Activated naive CD8-positive, alpha-beta T cell (primary cell): Measurements from ENCODE around the gene TMEM132E.
A peak's percentile ranks its signal among the peaks of the same experiment; 100 is the strongest.
"Not testable (repeated sequence)": the region's sequence is repeated elsewhere in the genome, so short reads cannot be mapped to it uniquely, and the experiment has no call there.

Experiments used
- H3K27ac Mint-ChIP-seq: one replicate; pipeline ENCODE4 v1.8.0; 2021; ENCODE audit warnings: mixed read lengths
- H3K27me3 Mint-ChIP-seq: one replicate; pipeline ENCODE4 v1.8.0; 2021; ENCODE audit warnings: mixed read lengths
- H3K36me3 Mint-ChIP-seq: one replicate; pipeline ENCODE4 v1.8.0; 2021; ENCODE audit warnings: mixed read lengths
- H3K4me1 Mint-ChIP-seq: one replicate; pipeline ENCODE4 v1.8.0; 2021; ENCODE audit warnings: low read depth, mixed read lengths
- H3K4me3 Mint-ChIP-seq: one replicate; pipeline ENCODE4 v1.8.0; 2021; ENCODE audit warnings: mild to moderate bottlenecking, mixed read lengths
- H3K9me3 Mint-ChIP-seq: one replicate; pipeline ENCODE4 v1.8.0; 2021; ENCODE audit warnings: low read depth, mixed read lengths

The TMEM132E gene, protein sequence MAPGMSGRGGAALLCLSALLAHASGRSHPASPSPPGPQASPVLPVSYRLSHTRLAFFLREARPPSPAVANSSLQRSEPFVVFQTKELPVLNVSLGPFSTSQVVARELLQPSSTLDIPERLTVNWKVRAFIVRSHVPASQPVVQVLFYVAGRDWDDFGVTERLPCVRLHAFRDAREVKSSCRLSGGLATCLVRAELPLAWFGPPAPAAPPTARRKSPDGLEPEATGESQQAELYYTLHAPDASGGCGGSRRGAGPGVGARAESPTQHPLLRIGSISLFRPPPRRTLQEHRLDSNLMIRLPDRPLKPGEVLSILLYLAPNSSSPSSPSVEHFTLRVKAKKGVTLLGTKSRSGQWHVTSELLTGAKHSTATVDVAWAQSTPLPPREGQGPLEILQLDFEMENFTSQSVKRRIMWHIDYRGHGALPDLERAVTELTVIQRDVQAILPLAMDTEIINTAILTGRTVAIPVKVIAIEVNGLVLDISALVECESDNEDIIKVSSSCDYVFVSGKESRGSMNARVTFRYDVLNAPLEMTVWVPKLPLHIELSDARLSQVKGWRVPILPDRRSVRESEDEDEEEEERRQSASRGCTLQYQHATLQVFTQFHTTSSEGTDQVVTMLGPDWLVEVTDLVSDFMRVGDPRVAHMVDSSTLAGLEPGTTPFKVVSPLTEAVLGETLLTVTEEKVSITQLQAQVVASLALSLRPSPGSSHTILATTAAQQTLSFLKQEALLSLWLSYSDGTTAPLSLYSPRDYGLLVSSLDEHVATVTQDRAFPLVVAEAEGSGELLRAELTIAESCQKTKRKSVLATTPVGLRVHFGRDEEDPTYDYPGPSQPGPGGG (N-terminal part only)

GRCh38 chr17:34579017-34579946, at the start of gene TMEM132E:
TMEM132E (plus strand) TSS chr17:34579582; CDS start chr17:34581077, 1,495 bp downstream.
- Mint-ChIP-seq H3K9me3 (no peaks in the 10 kb centered on the region), H3K36me3 (no peaks in the 10 kb centered on the region), H3K27me3 (peaks cover 49% of the 10 kb centered on the region), H3K27ac (no peak within 1 kb of the TSS), H3K4me1 (peaks cover 14% of the 10 kb centered on the region), H3K4me3 (peak within 1 kb of the TSS; percentile 86)

GRCh38 chr17:34530918-34531317, 48.5 kb upstream of the TMEM132E start:
- Mint-ChIP-seq H3K9me3 (no peaks in the 10 kb centered on the region), H3K36me3 (no peaks in the 10 kb centered on the region), H3K27ac (no peak overlapping the region), H3K4me1 (no peaks in the 10 kb centered on the region), H3K27me3 (peaks cover 33% of the 10 kb centered on the region), H3K4me3 (no peak overlapping the region)

DNA sequence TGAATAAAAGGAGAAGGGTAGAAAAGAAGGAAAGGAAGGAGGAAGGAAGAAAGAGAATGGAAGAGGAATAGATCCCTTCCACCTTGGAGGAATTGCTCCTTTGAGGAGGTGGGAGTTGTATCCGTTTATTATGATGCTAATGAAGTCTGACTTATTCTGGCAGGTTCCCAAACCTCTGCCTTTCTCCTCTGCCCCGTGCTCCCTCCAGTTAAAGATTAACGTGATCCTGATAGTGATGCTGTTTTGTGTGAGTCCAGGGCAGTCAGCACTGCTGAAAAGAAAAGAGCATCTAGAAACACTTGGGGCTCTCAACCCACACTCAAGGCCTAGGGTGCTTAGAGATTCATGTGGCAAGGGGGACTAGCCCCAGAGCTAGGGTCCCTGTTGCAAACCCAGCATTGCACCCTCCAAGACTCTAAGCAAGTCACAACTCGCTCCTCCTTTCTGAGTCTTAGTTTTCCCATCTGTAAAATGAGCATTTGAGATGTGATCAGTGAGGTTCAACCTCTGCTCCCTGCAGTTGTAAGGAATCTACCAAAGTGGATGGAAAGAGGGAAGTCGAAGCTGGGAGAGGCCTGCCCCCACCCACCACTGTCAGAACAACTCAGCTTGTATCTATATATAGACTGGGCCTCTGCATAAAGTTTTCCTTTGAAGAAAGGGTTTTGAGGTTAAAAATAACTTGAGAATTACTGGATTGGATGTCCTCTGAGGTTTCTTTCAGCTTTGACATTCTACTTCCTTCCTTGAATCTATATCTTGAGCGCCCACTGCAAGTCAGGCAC, 46.9 kb upstream of the TMEM132E start:
- no peaks in the 10 kb centered on the region for H3K36me3 Mint-ChIP-seq
- H3K4me3 Mint-ChIP-seq = no peak overlapping the region
- peaks cover 41% of the 10 kb centered on the region for H3K27me3 Mint-ChIP-seq

GRCh38 chr17:34533806-34534527, 45.4 kb upstream of the TMEM132E start:
- Mint-ChIP-seq H3K27me3 (peaks cover 32% of the 10 kb centered on the region), H3K4me1 (no peaks in the 10 kb centered on the region), H3K4me3 (no peak overlapping the region), H3K27ac (no peak overlapping the region), H3K9me3 (no peaks in the 10 kb centered on the region), H3K36me3 (no peaks in the 10 kb centered on the region)

More for the DNA sequence above, 46.9 kb upstream of the TMEM132E start:
- Mint-ChIP-seq H3K9me3 (no peaks in the 10 kb centered on the region), H3K27ac (no peak overlapping the region), H3K4me1 (no peaks in the 10 kb centered on the region)

GRCh38 chr17:34537445-34537844, 41.9 kb upstream of the TMEM132E start:
- no peaks in the 10 kb centered on the region for H3K4me1 Mint-ChIP-seq
- H3K27ac Mint-ChIP-seq = no peak overlapping the region
- H3K4me3 Mint-ChIP-seq = no peak overlapping the region
- peaks cover 32% of the 10 kb centered on the region for H3K27me3 Mint-ChIP-seq
- no peaks in the 10 kb centered on the region for H3K36me3 Mint-ChIP-seq
- no peaks in the 10 kb centered on the region for H3K9me3 Mint-ChIP-seq

GRCh38 chr17:34538582-34538981, 40.8 kb upstream of the TMEM132E start:
- H3K27me3 Mint-ChIP-seq = peaks cover 30% of the 10 kb centered on the region
- not testable (repeated sequence) for H3K4me1 Mint-ChIP-seq, H3K36me3 Mint-ChIP-seq, H3K9me3 Mint-ChIP-seq, H3K27ac Mint-ChIP-seq, H3K4me3 Mint-ChIP-seq

GRCh38 chr17:34539881-34540280, 39.5 kb upstream of the TMEM132E start:
- peaks cover 26% of the 10 kb centered on the region for H3K27me3 Mint-ChIP-seq
- no peak overlapping the region for H3K4me3 Mint-ChIP-seq
- no peaks in the 10 kb centered on the region for H3K4me1 Mint-ChIP-seq
- H3K36me3 Mint-ChIP-seq = no peaks in the 10 kb centered on the region
- H3K27ac Mint-ChIP-seq = no peak overlapping the region
- H3K9me3 Mint-ChIP-seq = no peaks in the 10 kb centered on the region

- peaks cover 16% of the 10 kb centered on the region for H3K27me3 Mint-ChIP-seq
- no peak overlapping the region for H3K27ac Mint-ChIP-seq
- no peaks in the 10 kb centered on the region for H3K36me3 Mint-ChIP-seq
- no peaks in the 10 kb centered on the region for H3K9me3 Mint-ChIP-seq
- H3K4me3 Mint-ChIP-seq = no peak overlapping the region
- H3K4me1 Mint-ChIP-seq = no peaks in the 10 kb centered on the region
Measured at GRCh38 chr17:34542700-34543336, 36.6 kb upstream of the TMEM132E start.

DNA sequence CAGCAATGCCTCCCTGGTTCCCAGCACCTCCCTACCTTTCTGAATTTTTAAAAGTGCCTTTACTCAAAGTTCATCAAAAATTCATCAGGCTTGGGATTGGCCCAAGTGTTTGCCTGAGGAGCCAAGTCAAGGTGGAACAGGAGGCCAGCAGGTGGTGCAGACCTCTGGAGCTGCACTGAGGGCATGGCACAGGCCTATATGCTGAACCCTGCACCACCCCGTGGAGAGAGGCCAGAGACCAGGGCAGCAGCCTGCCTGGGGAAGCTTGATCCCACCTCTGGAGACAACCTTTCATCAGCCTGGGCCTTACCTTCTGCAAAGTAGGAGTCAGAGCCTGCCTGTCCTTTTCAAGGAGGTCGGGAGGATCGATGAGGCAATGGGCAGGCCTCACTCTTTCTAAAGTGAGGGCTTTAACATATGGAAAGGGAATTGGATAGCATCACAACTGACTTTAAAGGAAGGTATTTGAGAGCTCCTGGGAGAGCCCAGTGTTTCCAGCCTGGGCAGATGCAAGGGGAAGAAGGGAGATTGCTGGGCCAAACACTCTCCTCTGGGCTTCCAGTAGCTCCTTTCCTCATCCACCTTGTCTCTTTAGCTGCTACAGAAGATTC, 31.8 kb upstream of the TMEM132E start:
- Mint-ChIP-seq H3K4me1 (no peaks in the 10 kb centered on the region), H3K27ac (no peak overlapping the region), H3K27me3 (peaks cover 17% of the 10 kb centered on the region), H3K36me3 (no peaks in the 10 kb centered on the region), H3K9me3 (no peaks in the 10 kb centered on the region), H3K4me3 (no peak overlapping the region)

GRCh38 chr17:34549966-34550365, 29.4 kb upstream of the TMEM132E start:
- Mint-ChIP-seq H3K4me3 (no peak overlapping the region), H3K27ac (no peak overlapping the region), H3K4me1 (no peaks in the 10 kb centered on the region), H3K9me3 (no peaks in the 10 kb centered on the region), H3K36me3 (no peaks in the 10 kb centered on the region), H3K27me3 (peaks cover 23% of the 10 kb centered on the region)

- no peaks in the 10 kb centered on the region for H3K4me1 Mint-ChIP-seq
- H3K36me3 Mint-ChIP-seq = no peaks in the 10 kb centered on the region
Measured at GRCh38 chr17:34553907-34554306, 25.5 kb upstream of the TMEM132E start.

DNA sequence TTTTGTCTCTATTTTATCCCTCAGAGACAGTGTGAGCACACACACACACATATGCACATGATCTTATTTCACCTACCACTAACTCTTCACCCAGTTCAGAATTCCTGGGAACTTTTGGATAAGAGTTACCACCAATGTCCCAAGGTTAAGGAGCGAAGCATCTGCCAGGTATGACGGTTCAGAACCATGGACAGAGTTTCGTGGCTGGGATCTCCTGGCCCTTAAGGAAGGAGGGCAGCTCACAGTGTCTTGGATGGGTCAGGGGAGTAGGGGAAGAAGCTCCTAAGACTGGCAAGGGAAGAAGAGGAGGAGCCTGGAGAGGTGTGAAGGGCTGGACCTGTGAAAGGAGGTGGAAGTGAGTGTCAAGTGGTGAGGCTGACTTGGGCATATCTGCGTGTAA, 23.0 kb upstream of the TMEM132E start:
- peaks cover 12% of the 10 kb centered on the region for H3K27me3 Mint-ChIP-seq
- H3K27ac Mint-ChIP-seq = no peak overlapping the region
- H3K36me3 Mint-ChIP-seq = no peaks in the 10 kb centered on the region
- H3K9me3 Mint-ChIP-seq = no peaks in the 10 kb centered on the region
- no peak overlapping the region for H3K4me3 Mint-ChIP-seq
- no peaks in the 10 kb centered on the region for H3K4me1 Mint-ChIP-seq

More at GRCh38 chr17:34553907-34554306, 25.5 kb upstream of the TMEM132E start:
- Mint-ChIP-seq H3K9me3 (no peaks in the 10 kb centered on the region), H3K27ac (no peak overlapping the region), H3K27me3 (peaks cover 23% of the 10 kb centered on the region), H3K4me3 (no peak overlapping the region)

GRCh38 chr17:34556931-34557330, 22.5 kb upstream of the TMEM132E start:
- H3K36me3 Mint-ChIP-seq = no peaks in the 10 kb centered on the region
- no peaks in the 10 kb centered on the region for H3K9me3 Mint-ChIP-seq
- H3K27ac Mint-ChIP-seq = no peak overlapping the region
- no peak overlapping the region for H3K4me3 Mint-ChIP-seq
- H3K4me1 Mint-ChIP-seq = no peaks in the 10 kb centered on the region
- H3K27me3 Mint-ChIP-seq = peaks cover 11% of the 10 kb centered on the region
